NCI-H2171 treated with DMSO at 0.1 percent for 48 hours (cell line): ENCODE measurements around the gene CITED1.
"Not testable (repeated sequence)": the region's sequence is repeated elsewhere in the genome, so short reads cannot be mapped to it uniquely, and the experiment has no call there.

Source experiments
- DNase-seq: peaks from one replicate; lab custom pipeline; 2025; lab: John Stamatoyannopoulos, UW

The CITED1 gene

GRCh38 chrX:72305286-72306084 lies at the start of gene CITED1:
CITED1 (minus strand) TSS chrX:72305914; CDS start chrX:72302869, 3,045 bp downstream.
- DNase-seq = peak; percentile 7

- DNase-seq = no peak
Observed at GRCh38 chrX:72352786-72353185, 47.1 kb upstream of the CITED1 start.

GRCh38 chrX:72351606-72352334 lies 46.1 kb upstream of the CITED1 start:
- no peak for DNase-seq

GRCh38 chrX:72349190-72349589 lies 43.5 kb upstream of the CITED1 start:
- DNase-seq = no peak

GRCh38 chrX:72348247-72348979 lies 42.7 kb upstream of the CITED1 start:
- DNase-seq = no peak

- no peak for DNase-seq
Observed at GRCh38 chrX:72347366-72347765, 41.7 kb upstream of the CITED1 start.

- DNase-seq = no peak
Observed at GRCh38 chrX:72346302-72346949, 40.7 kb upstream of the CITED1 start.

GRCh38 chrX:72340626-72341025 lies 34.9 kb upstream of the CITED1 start:
- DNase-seq = no peak

- no peak for DNase-seq
Observed at GRCh38 chrX:72340041-72340440, 34.3 kb upstream of the CITED1 start.

- peak; percentile 70 for DNase-seq
Observed at GRCh38 chrX:72330131-72330530, 24.4 kb upstream of the CITED1 start.

- no peak for DNase-seq
Observed at GRCh38 chrX:72326605-72327300, 21.0 kb upstream of the CITED1 start.

GRCh38 chrX:72319651-72320050 lies 13.9 kb upstream of the CITED1 start:
- not testable (repeated sequence) for DNase-seq

- no peak for DNase-seq
Observed at GRCh38 chrX:72317139-72317538, 11.4 kb upstream of the CITED1 start.

- DNase-seq = no peak
Observed at GRCh38 chrX:72316408-72317110, 10.8 kb upstream of the CITED1 start.

- DNase-seq = no peak
Observed at GRCh38 chrX:72314881-72315280, 9.2 kb upstream of the CITED1 start.

- DNase-seq = no peak
Observed at GRCh38 chrX:72313707-72314641, 8.3 kb upstream of the CITED1 start.

- DNase-seq = no peak
Observed at GRCh38 chrX:72312311-72312940, 6.7 kb upstream of the CITED1 start.

GRCh38 chrX:72309297-72310071 lies 3.8 kb upstream of the CITED1 start:
- no peak for DNase-seq
